ENCODE results near the gene MAST4.
"Not testable (repeated sequence)": the region's sequence is repeated elsewhere in the genome, so short reads cannot be mapped to it uniquely, and the experiment has no call there.

The MAST4 gene

DNA sequence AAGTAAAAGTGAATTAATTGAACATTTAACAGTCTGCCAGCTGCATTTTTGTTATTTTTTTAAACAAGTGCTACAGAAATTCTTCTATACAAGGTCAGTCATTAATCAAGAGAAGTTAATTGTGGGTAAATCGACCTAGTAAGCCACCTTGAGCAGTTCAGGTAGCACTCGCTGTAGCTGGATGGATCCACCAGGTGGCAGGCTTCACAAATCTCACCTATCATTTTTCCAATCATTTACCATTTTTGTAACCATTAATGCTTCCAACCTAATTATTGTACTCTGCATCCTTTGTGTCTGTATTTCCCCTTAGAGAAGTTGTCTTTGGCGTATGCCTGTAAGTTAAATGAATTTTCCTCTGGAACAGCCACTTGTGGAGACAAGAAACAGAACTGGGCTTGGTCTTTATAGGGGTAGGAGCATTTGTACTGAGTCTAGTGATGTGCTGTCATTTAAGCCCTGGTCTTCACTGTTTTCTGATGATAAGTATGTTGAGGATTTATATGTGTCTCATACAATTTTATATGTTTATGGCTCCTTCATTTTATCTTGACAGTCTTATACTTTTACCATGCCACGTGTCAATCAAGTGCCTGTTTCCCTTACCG lies 560.9 kb downstream of the MAST4 start:
- peak in 1 of 2 donors; percentile 28 for DNase-seq (ENCODE audit: low read depth in 2 of 2)

DNA sequence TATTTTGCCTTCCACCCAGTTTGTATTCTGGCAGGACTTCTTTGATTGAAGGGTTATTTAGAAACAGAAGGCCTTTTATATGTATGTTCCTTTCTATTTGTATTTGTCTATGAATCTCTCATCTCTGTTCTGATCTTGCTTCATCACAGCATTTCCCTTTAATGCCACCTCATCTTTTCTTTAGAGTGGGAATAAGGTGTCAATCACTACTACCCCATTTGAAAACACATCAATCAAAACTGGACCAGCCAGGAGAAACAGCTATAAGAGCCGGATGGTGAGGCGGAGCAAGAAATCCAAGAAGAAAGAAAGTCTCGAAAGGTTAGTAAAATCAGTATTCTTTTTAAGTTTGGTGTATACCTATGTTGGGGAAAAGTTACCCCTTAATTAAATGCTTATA lies 564.1 kb downstream of the MAST4 start:
- no peak for DNase-seq (ENCODE audit: low read depth in 2 of 2)

DNA sequence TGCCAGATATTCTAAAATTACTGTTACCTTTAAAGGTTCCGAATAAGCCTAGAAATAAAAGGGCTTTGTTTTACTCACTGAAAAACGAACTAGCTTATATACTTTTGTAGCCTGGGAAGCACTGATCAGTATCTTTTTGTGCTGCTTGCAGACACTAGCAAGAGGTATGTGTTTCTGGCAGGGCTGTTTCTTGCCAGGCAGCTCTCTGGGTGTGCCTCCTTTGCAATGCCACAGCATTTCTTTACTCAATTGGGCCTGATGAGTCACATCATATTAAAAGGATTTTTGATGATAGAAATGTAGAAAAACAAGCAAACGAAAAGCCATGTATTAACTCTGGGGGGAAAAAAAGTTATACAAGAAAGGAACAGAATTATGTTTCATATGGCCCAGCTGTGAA lies 564.8 kb downstream of the MAST4 start:
- no peak for DNase-seq (ENCODE audit: low read depth in 2 of 2)

DNA sequence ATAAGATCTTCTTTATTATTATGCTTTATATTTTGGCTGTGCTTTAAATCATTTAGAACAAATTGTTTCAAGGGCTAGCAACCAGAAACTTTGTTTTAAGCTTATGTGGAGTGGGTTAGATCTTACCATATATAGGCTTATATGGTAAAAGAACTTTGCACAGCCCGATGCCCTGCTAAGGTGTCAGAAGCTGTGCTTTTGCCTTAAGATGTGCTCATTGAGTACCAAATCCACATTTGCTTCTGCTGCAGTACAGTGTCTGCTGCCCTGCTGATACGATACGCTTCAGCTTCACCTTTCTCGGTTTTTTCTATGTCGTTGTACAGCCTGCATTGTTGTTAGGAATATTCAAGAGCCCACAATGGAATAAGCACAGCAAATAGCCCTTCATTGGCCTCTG lies 565.6 kb downstream of the MAST4 start:
- DNase-seq (ENCODE audit: low read depth in 2 of 2): no peak

DNA sequence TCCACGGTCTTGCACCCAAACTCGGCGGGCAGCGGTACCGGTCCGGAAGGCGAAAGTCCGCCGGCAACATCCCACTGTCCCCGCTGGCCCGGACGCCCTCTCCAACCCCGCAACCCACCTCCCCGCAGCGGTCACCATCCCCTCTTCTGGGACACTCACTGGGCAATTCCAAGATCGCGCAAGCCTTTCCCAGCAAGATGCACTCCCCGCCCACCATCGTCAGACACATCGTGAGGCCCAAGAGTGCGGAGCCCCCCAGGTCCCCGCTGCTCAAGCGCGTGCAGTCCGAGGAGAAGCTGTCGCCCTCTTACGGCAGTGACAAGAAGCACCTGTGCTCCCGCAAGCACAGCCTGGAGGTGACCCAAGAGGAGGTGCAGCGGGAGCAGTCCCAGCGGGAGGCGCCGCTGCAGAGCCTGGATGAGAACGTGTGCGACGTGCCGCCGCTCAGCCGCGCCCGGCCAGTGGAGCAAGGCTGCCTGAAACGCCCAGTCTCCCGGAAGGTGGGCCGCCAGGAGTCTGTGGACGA lies 567.1 kb downstream of the MAST4 start:
- no peak for DNase-seq (ENCODE audit: low read depth in 2 of 2)

DNA sequence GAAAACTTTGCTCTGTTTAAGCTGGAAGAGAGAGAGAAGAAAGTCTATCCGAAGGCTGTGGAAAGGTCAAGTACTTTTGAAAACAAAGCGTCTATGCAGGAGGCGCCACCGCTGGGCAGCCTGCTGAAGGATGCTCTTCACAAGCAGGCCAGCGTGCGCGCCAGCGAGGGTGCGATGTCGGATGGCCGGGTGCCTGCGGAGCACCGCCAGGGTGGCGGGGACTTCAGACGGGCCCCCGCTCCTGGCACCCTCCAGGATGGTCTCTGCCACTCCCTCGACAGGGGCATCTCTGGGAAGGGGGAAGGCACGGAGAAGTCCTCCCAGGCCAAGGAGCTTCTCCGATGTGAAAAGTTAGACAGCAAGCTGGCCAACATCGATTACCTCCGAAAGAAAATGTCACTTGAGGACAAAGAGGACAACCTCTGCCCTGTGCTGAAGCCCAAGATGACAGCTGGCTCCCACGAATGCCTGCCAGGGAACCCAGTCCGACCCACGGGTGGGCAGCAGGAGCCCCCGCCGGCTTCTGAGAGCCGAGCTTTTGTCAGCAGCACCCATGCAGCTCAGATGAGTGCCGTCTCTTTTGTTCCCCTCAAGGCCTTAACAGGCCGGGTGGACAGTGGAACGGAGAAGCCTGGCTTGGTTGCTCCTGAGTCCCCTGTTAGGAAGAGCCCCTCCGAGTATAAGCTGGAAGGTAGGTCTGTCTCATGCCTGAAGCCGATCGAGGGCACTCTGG lies 567.8 kb downstream of the MAST4 start:
- DNase-seq (ENCODE audit: low read depth in 2 of 2): no peak

DNA sequence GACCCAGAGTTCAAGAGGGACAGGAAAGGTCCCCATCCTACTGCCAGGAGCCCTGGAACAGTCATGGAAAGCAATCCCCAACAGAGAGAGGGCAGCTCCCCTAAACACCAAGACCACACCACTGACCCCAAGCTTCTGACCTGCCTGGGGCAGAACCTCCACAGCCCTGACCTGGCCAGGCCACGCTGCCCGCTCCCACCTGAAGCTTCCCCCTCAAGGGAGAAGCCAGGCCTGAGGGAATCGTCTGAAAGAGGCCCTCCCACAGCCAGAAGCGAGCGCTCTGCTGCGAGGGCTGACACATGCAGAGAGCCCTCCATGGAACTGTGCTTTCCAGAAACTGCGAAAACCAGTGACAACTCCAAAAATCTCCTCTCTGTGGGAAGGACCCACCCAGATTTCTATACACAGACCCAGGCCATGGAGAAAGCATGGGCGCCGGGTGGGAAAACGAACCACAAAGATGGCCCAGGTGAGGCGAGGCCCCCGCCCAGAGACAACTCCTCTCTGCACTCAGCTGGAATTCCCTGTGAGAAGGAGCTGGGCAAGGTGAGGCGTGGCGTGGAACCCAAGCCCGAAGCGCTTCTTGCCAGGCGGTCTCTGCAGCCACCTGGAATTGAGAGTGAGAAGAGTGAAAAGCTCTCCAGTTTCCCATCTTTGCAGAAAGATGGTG lies 568.8 kb downstream of the MAST4 start:
- DNase-seq (ENCODE audit: low read depth in 2 of 2): no peak

DNA sequence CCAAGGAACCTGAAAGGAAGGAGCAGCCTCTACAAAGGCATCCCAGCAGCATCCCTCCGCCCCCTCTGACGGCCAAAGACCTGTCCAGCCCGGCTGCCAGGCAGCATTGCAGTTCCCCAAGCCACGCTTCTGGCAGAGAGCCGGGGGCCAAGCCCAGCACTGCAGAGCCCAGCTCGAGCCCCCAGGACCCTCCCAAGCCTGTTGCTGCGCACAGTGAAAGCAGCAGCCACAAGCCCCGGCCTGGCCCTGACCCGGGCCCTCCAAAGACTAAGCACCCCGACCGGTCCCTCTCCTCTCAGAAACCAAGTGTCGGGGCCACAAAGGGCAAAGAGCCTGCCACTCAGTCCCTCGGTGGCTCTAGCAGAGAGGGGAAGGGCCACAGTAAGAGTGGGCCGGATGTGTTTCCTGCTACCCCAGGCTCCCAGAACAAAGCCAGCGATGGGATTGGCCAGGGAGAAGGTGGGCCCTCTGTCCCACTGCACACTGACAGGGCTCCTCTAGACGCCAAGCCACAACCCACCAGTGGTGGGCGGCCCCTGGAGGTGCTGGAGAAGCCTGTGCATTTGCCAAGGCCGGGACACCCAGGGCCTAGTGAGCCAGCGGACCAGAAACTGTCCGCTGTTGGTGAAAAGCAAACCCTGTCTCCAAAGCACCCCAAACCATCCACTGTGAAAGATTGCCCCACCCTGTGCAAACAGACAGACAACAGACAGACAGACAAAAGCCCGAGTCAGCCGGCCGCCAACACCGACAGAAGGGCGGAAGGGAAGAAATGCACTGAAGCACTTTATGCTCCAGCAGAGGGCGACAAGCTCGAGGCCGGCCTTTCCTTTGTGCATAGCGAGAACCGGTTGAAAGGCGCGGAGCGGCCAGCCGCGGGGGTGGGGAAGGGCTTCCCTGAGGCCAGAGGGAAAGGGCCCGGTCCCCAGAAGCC lies 569.6 kb downstream of the MAST4 start:
- DNase-seq (ENCODE audit: low read depth in 2 of 2): peak; percentile 50 to 61

DNA sequence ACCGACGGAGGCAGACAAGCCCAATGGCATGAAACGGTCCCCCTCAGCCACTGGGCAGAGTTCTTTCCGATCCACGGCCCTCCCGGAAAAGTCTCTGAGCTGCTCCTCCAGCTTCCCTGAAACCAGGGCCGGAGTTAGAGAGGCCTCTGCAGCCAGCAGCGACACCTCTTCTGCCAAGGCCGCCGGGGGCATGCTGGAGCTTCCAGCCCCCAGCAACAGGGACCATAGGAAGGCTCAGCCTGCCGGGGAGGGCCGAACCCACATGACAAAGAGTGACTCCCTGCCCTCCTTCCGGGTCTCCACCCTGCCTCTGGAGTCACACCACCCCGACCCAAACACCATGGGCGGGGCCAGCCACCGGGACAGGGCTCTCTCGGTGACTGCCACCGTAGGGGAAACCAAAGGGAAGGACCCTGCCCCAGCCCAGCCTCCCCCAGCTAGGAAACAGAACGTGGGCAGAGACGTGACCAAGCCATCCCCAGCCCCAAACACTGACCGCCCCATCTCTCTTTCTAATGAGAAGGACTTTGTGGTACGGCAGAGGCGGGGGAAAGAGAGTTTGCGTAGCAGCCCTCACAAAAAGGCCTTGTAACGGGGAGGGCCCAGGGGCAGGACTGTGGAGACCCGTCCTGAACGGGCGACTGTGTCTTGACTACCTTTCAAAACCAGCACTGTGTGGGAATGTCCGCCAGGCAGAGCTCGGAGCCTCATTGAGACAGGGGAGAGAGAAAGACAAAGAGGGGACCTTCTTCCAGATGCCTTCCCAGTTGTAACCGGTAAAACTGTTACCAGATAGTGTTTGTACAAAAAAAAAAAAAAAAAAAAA lies 570.5 kb downstream of the MAST4 start:
- DNase-seq (ENCODE audit: low read depth in 2 of 2): peak; percentile 22 to 37

DNA sequence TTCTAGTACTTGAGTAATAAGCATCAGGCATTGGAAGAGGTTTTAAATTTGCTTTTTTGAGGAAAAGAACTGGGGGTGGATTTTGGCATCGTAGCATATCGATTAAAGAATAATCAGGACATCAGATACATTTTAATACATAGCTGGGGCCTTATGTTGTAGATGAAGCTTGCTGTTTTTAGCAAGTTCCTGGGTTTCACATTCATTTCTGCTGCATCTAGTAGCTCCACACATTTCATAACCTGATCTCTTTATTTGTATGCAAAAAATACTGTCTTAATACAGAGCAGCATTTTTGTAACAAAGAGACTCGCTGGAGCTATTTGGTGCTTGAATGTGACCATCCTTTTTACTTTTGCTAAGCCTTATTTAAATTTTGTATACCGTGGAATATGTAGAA lies 571.9 kb downstream of the MAST4 start:
- no peak for DNase-seq (ENCODE audit: low read depth in 2 of 2)

DNA sequence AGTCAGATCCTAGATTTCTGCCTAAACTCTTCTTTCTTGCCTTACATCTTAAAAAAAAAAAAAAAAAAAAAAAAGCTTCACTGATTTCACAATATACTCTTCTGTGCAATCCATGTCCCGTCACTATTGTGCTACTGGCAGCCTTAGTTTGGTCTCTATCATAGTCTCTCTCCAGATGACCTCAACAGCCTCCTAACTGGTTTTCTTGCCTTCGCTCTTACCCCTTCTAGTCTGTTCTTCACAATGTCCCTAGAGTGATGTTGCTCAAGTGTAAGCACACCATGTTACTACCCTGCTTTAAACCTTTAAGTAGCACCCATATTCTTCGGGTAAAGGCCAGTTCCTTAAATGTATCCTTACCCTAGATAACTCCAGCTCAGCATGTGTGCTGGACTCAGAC lies 574.6 kb downstream of the MAST4 start:
- DNase-seq (ENCODE audit: low read depth in 2 of 2): no peak

DNA sequence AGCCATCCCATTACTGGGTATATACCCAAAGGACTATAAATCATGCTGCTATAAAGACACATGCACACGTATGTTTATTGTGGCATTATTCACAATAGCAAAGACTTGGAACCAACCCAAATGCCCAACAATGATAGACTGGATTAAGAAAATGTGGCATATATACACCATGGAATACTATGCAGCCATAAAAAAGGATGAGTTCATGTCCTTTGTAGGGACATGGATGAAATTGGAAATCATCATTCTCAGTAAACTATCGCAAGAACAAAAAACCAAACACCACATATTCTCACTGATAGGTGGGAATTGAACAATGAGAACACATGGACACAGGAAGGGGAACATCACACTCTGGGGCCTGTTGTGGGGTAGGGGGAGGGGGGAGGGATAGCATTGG lies 577.2 kb downstream of the MAST4 start:
- not testable (repeated sequence) for DNase-seq (ENCODE audit: low read depth in 2 of 2)

DNA sequence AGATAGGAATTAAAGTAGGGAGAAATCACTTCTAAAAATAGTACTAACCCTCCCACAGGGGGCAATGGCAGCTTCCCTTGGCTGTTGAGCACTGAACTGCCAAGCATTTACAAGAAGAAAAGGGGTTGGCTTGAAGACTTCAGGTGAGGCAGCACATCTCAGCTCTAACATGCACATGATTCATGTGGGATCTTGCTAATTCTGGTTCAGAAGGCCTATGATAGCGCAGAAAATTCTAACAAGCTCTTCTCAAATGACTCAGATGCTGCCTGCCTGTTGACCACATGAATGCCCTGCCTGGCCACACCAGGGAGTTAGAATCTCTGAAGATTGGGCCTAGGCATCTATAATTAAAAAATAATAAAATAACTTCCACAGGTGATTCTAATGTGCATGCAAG lies 577.8 kb downstream of the MAST4 start:
- no peak for DNase-seq (ENCODE audit: low read depth in 2 of 2)

DNA sequence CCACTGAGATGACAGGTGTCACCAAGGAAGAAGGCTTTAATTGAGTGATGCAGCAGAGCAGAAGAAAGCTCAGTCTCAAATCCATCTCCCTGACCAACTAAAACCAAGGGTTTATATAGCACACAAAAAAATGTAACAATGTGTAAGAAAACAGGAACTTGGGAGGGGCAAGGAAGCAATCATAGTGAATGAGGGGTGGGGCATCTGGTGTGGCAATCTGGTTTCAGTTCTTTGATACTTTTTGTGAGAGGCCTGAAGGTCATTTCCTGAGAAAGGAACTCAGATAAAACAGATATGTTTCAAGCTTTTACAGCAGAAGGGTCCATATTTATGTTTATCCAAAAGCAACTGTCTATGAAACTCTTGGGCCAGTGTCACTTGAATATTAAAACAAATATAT lies 580.7 kb downstream of the MAST4 start:
- no peak for DNase-seq (ENCODE audit: low read depth in 2 of 2)

DNA sequence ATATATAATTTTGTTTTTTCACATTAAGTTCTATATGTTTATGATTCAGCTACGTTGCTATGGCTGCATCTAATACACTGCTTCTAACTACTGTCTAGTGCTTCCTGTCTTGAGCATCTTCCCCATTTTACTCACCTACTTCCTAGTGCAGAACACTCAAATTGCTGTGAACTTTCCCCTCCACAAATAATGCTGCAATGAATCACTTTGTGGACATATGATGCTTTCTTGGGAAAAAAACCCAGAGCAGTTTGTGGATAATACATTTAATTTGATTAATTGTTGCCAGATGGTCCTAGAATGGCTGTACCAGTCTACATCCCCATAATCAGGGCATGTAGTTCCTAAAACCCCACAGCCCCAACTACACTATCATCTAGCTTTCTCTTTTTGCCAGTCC lies 581.9 kb downstream of the MAST4 start:
- DNase-seq (ENCODE audit: low read depth in 2 of 2): no peak

DNA sequence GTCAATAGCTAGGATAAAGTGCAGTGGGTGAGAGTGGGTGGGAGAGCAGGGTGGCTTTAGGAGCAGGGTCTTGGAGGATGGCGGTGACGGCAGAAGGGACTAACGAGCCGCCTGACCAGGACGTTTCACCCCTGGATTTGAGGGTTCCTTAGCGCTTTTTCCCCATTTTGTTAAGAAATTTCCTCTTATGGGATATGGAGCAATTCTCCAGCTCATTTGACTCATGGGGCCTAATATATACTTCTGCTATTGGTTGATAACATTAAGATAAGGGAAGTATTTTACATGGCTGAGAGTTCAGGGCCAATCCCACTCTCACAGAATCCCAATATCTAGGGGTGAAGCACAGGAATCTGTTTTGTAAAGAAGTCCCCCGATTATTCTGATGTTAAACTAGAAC lies 582.8 kb downstream of the MAST4 start:
- DNase-seq (ENCODE audit: low read depth in 2 of 2): no peak

DNA sequence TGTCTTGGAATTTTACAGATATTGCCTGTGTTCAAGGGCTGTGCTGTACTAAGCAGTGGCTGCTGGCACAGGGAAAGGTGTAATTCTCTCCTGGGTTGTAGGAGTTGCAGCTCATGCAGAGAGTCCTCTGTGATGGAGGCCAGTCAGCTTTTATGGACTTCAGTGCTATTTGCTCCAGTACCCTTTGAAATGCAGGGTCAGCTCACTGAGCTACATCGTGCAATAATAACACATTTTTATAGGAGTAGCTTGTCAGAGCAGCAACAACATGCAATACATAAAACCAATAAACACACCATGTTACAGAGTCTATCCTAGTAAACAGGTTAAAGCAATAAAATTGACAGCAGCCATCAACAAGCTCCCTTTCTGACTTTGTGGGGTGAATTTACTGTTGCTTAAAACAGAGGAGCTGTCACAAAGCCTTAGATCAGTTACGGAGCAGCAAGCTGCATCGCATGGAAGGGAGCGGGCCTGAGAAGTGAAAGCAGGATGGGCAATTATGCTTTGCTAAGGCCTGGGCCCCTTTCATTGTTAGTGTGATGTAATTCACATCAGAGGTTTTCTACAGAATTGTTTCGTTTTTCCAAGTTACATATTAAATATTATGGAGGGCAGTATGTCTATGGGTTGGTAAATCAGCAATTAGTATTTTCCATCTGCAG lies 583.6 kb downstream of the MAST4 start:
- DNase-seq (ENCODE audit: low read depth in 2 of 2): no peak

DNA sequence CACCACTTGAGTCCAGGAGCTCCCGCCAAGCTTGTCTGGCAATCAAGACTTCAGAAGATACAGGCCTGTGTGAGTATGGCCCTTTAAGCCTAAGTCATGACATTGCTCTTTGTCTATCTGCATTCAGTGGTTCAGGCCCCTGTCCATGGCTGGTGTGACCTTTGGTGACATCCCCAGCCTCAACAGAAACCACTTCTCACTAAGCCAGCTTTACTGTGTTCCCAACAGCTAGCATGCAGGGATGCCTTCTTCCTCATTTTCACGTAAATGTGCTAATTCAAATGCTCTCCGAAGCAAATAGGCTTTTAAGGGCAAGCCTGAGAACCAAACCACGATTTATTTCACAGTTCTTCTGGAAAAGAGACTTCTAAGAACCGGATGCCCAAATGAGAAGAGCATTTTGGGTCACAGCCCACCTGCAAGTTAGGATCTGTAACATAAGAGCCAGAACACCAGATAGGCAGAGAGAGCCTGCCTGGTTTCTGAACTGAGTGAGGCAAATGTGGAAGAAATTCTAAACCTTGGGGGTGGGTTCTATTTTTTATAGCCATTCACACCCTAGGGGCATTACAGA lies 585.5 kb downstream of the MAST4 start:
- DNase-seq (ENCODE audit: low read depth in 2 of 2): no peak

DNA sequence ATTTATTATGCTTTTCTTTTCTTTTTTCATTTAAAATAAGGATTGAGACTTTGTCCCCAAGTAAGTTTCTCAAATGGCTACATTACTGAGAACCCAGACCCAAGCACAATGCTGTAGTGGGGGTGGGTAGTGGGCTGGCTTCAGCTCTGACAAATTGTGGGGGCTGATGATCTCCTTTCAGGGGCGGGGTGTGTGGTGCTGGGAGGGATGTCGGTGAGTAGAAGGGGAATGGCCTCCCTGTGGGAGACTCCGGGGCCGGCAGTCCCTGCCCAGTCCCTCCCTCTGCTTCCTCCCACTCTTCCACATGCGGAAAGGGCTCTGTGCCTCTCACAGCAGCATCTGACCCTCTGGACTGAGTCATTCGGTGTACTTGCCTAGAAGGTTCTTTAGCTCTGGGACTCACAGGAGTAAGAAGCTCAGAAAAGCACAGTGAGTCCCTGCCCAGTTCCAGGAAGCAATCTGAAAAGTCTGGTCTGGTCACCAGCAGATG lies 586.2 kb downstream of the MAST4 start:
- no peak for DNase-seq (ENCODE audit: low read depth in 2 of 2)

DNA sequence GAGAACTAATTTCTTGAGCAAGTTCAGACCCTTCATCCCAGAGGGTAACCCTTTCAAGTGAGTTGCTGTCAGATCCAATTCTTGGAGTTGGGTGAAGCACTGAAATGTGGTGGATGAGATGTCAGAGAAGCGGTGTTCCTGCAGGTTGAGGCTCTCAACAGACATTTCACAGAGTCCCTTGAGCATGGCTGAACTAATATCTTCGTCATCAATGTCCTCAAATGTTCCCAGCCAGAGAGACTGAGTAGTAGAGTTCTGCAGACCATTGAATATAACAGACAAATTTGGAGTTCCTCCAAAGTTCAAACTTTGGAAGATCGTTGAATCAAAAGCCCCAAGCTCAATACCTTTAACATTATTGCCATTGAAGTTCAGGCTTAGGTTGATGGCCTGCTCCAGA lies 587.7 kb downstream of the MAST4 start:
- DNase-seq (ENCODE audit: low read depth in 2 of 2): no peak

Measured in stimulated activated CD8-positive, alpha-beta memory T cell treated with anti-CD3 and anti-CD28 coated beads, Interleukin-7, amount 100 ng/mL, for 1 hour (primary cell).